Mesenchymal stem cell (in vitro differentiated cells and primary cell): ENCODE measurements around the gene TMEM98.

Experiments used
- DNase-seq: peaks from one replicate; pipeline ENCODE4 v3.0.0-alpha.2; 2013
- H2AFZ ChIP-seq: one replicate; pipeline ENCODE4 v1.6.1; 2013; ENCODE audit warnings: low read depth, mild to moderate bottlenecking, control low read depth, inconsistent platforms, low read length, moderate library complexity
- H2AK5ac ChIP-seq: 2 replicates; pipeline ENCODE4 v1.6.1; 2013; ENCODE audit warnings: low read length, moderate library complexity, mild to moderate bottlenecking, inconsistent platforms; ENCODE audit not compliant: severe bottlenecking
- H2BK120ac ChIP-seq: one replicate; pipeline ENCODE4 v1.6.1; 2013; ENCODE audit warnings: low read depth, mild to moderate bottlenecking, inconsistent platforms, low read length, moderate library complexity
- H2BK12ac ChIP-seq, 2 experiments: one replicate each; pipeline ENCODE4 v1.6.1; 2013; ENCODE audit warnings: inconsistent platforms in 2 of 2, low read length in 2 of 2, mild to moderate bottlenecking in 2 of 2, moderate library complexity in 2 of 2, control low read depth in 1 of 2
- H2BK15ac ChIP-seq: one replicate; pipeline ENCODE4 v1.6.1; 2013; ENCODE audit warnings: mild to moderate bottlenecking, low read depth, inconsistent platforms; ENCODE audit not compliant: poor library complexity, severe bottlenecking
- H2BK5ac ChIP-seq: 2 replicates; pipeline ENCODE4 v1.6.1; 2013; ENCODE audit warnings: low read depth, mild to moderate bottlenecking, low read length, control low read depth, inconsistent platforms; ENCODE audit not compliant: poor library complexity, severe bottlenecking
- H3K14ac ChIP-seq, 2 experiments: one replicate each; pipeline ENCODE4 v1.6.1; 2013; ENCODE audit warnings: inconsistent platforms in 2 of 2, low read length in 2 of 2, control low read depth in 1 of 2, mild to moderate bottlenecking in 1 of 2, moderate library complexity in 1 of 2
- H3K18ac ChIP-seq, 2 experiments: one replicate each; pipeline ENCODE4 v1.6.1; 2013; ENCODE audit warnings: inconsistent platforms in 2 of 2, low read length in 2 of 2, control low read depth in 1 of 2, low read depth in 1 of 2, mild to moderate bottlenecking in 1 of 2
- H3K23ac ChIP-seq, 2 experiments: one replicate each; pipeline ENCODE4 v1.6.1; 2013; ENCODE audit warnings: inconsistent platforms in 2 of 2, low read length in 2 of 2, mild to moderate bottlenecking in 2 of 2, moderate library complexity in 2 of 2, control low read depth in 1 of 2
- H3K27ac ChIP-seq: 2 replicates; pipeline ENCODE4 v1.5.1; 2013; ENCODE audit warnings: mild to moderate bottlenecking, moderate library complexity, low read length, control low read depth, inconsistent platforms; ENCODE audit not compliant: poor library complexity, severe bottlenecking
- H3K27me3 ChIP-seq, 2 experiments: 2 replicates each; pipeline versions ENCODE4 v1.6.1 to v1.7.0; 2013; ENCODE audit warnings: low read length in 2 of 2, mild to moderate bottlenecking in 2 of 2, moderate library complexity in 2 of 2, control low read depth in 1 of 2, inconsistent platforms in 1 of 2; ENCODE audit not compliant: control insufficient read depth in 1 of 2, insufficient read depth in 1 of 2
- H3K36me3 ChIP-seq, 2 experiments: 2 replicates each; pipeline versions ENCODE4 v1.6.1 to v1.7.0; 2013; ENCODE audit warnings: low read length in 2 of 2, control low read depth in 1 of 2, inconsistent platforms in 1 of 2, low read depth in 1 of 2, mild to moderate bottlenecking in 1 of 2; ENCODE audit not compliant: insufficient read depth in 2 of 2, control insufficient read depth in 1 of 2
- H3K4ac ChIP-seq, 2 experiments: one replicate each; pipeline ENCODE4 v1.6.1; 2013; ENCODE audit warnings: inconsistent platforms in 2 of 2, low read length in 2 of 2, mild to moderate bottlenecking in 2 of 2, moderate library complexity in 2 of 2, control low read depth in 1 of 2, low read depth in 1 of 2
- H3K4me1 ChIP-seq: 2 replicates; pipeline ENCODE4 v1.6.1; 2013; ENCODE audit warnings: low read depth, low read length, control low read depth; ENCODE audit not compliant: control insufficient read depth, insufficient read depth
- H3K4me2 ChIP-seq: 2 replicates; pipeline ENCODE4 v1.6.1; 2013; ENCODE audit warnings: low read length, mild to moderate bottlenecking, inconsistent platforms; ENCODE audit not compliant: poor library complexity, severe bottlenecking
- H3K4me3 ChIP-seq, 2 experiments: 2 replicates each; pipeline versions ENCODE4 v1.5.1 to v1.7.0; 2013; ENCODE audit warnings: low read length in 2 of 2, mild to moderate bottlenecking in 2 of 2, control low read depth in 1 of 2, low read depth in 1 of 2; ENCODE audit not compliant: insufficient read depth in 1 of 2
- H3K79me1 ChIP-seq: replicated peaks from 2 replicates; pipeline ENCODE4 v1.6.1; 2013; ENCODE audit warnings: mild to moderate bottlenecking, control low read depth, low read length, inconsistent platforms; ENCODE audit not compliant: poor library complexity, severe bottlenecking
- H3K9ac ChIP-seq: 2 replicates; pipeline ENCODE4 v1.7.0; 2013; ENCODE audit warnings: mild to moderate bottlenecking, low read length, moderate library complexity
- H3K9me3 ChIP-seq: 2 replicates; pipeline ENCODE4 v1.7.0; 2013; ENCODE audit warnings: mild to moderate bottlenecking, low read length; ENCODE audit not compliant: control insufficient read depth
- H4K8ac ChIP-seq: one replicate; pipeline ENCODE4 v1.6.1; 2013; ENCODE audit warnings: inconsistent platforms, mild to moderate bottlenecking, low read length, moderate library complexity
- H4K91ac ChIP-seq: one replicate; pipeline ENCODE4 v1.6.1; 2013; ENCODE audit warnings: mild to moderate bottlenecking, low read length, inconsistent platforms
- WGBS: methylation state at CpG from one replicate; pipeline ENCODE4 v1.1.7; 2013; ENCODE audit warnings: mixed read lengths; 5-methylcytosine and 5-hydroxymethylcytosine counted together

Gene TMEM98

GRCh38 chr17:32910769-32911168 lies 17.2 kb upstream of the TMEM98 start:
- Histone ChIP-seq H3K4me3 (no peak overlapping the region), H3K79me1 (no peaks in the 10 kb centered on the region), H2BK15ac (no peak overlapping the region), H3K27me3 (peaks cover 4 to 7% of the 10 kb centered on the region in 2 experiments), H2BK12ac (no peak overlapping the region), H2AFZ (no peak overlapping the region), H2BK5ac (no peak overlapping the region), H3K27ac (no peak overlapping the region), H3K4me2 (no peak overlapping the region), H3K23ac (no peak overlapping the region), H2BK120ac (no peak overlapping the region), H2AK5ac (no peak overlapping the region), H3K14ac (no peak overlapping the region), H4K8ac (no peak overlapping the region), H4K91ac (no peak overlapping the region), H3K36me3 (no peaks in the 10 kb centered on the region), H3K9me3 (no peaks in the 10 kb centered on the region), H3K4me1 (peaks cover 1% of the 10 kb centered on the region), H3K18ac (no peak overlapping the region), H3K4ac (no peak overlapping the region), H3K9ac (peak overlapping the region; percentile 80)
- WGBS, result 100% methylated on average over 2 of the region's 3 CpGs
- no peak for DNase-seq

- no peak overlapping the region for H3K27ac ChIP-seq
- DNase-seq, result peak; percentile 91
- peak overlapping the region; percentile 9 to 96 for H3K4ac ChIP-seq
- no peaks in the 10 kb centered on the region for H3K9me3 ChIP-seq
- H2BK15ac ChIP-seq, result peak overlapping the region; percentile 60
- no peak overlapping the region for H3K4me2 ChIP-seq
- H4K8ac ChIP-seq, result peak overlapping the region; percentile 92
- H3K79me1 ChIP-seq, result no peaks in the 10 kb centered on the region
- peak overlapping the region; percentile 80 to 93 for H2BK12ac ChIP-seq
- H2BK5ac ChIP-seq, result no peak overlapping the region
- H2AK5ac ChIP-seq, result no peak overlapping the region
- 26% methylated on average over 9 of the region's 10 CpGs for WGBS
- peak overlapping the region in 1 of 2 experiments; percentile 61 for H3K4me3 ChIP-seq
- H3K27me3 ChIP-seq, result peaks cover 7 to 9% of the 10 kb centered on the region in 2 experiments
- H3K4me1 ChIP-seq, result peaks cover 1% of the 10 kb centered on the region
- H3K36me3 ChIP-seq, result no peaks in the 10 kb centered on the region
- peak overlapping the region; percentile 82 for H2AFZ ChIP-seq
- H3K9ac ChIP-seq, result peak overlapping the region; percentile 80
- no peak overlapping the region for H3K14ac ChIP-seq
- no peak overlapping the region for H3K23ac ChIP-seq
- no peak overlapping the region for H2BK120ac ChIP-seq
- H4K91ac ChIP-seq, result peak overlapping the region; percentile 64
- peak overlapping the region; percentile 64 to 82 for H3K18ac ChIP-seq
Measured at GRCh38 chr17:32912218-32912897, 15.6 kb upstream of the TMEM98 start.

DNA sequence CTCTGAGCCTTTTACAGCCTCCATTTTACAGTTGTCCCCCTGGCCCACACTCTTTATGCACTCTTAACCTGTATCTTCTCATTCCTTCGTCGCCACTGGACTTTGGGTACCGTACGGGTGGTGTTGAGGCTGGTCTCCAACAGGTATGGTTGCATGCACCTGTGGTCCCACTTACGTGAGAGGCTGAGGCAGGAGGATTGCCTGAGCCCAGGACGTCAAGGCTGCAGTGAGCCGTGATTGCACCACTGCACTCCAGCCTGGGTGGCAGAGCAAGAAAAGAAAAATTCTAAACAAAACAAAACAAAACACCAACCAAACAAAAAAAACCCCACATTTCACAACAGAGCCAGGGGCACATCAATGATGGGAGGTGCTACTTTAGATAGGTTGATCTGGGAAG lies 14.4 kb upstream of the TMEM98 start:
- no peak overlapping the region for H2BK12ac ChIP-seq

GRCh38 chr17:32914181-32914580 lies 13.8 kb upstream of the TMEM98 start:
- no peak overlapping the region for H2AK5ac ChIP-seq
- WGBS, result 87% methylated on average over 3 of the region's 3 CpGs
- no peaks in the 10 kb centered on the region for H3K36me3 ChIP-seq
- H3K9me3 ChIP-seq, result no peaks in the 10 kb centered on the region
- H3K23ac ChIP-seq, result no peak overlapping the region
- H3K14ac ChIP-seq, result no peak overlapping the region
- no peak overlapping the region for H2BK5ac ChIP-seq
- no peak overlapping the region for H2BK120ac ChIP-seq
- no peak overlapping the region for H3K27ac ChIP-seq
- H2BK12ac ChIP-seq, result no peak overlapping the region
- no peak overlapping the region for H3K4me2 ChIP-seq
- no peak overlapping the region for H3K4me3 ChIP-seq
- peaks cover 7 to 9% of the 10 kb centered on the region in 2 experiments for H3K27me3 ChIP-seq
- no peak overlapping the region for H2AFZ ChIP-seq
- H2BK15ac ChIP-seq, result no peak overlapping the region
- H3K4me1 ChIP-seq, result peaks cover 1% of the 10 kb centered on the region
- H3K18ac ChIP-seq, result no peak overlapping the region
- DNase-seq, result no peak
- H4K91ac ChIP-seq, result no peak overlapping the region
- no peak overlapping the region for H4K8ac ChIP-seq
- no peak overlapping the region for H3K9ac ChIP-seq
- no peaks in the 10 kb centered on the region for H3K79me1 ChIP-seq
- no peak overlapping the region for H3K4ac ChIP-seq

More for the DNA sequence above, 14.4 kb upstream of the TMEM98 start:
- H3K27ac ChIP-seq, result no peak overlapping the region
- no peaks in the 10 kb centered on the region for H3K9me3 ChIP-seq
- peaks cover 1% of the 10 kb centered on the region for H3K4me1 ChIP-seq
- no peak overlapping the region for H3K18ac ChIP-seq
- no peak overlapping the region for H3K9ac ChIP-seq
- no peak overlapping the region for H4K8ac ChIP-seq
- H2BK120ac ChIP-seq, result no peak overlapping the region
- no peak overlapping the region for H2BK5ac ChIP-seq
- no peak overlapping the region for H2AFZ ChIP-seq
- H2AK5ac ChIP-seq, result no peak overlapping the region
- H3K79me1 ChIP-seq, result no peaks in the 10 kb centered on the region
- no peak overlapping the region for H4K91ac ChIP-seq
- H3K4me2 ChIP-seq, result no peak overlapping the region
- no peak overlapping the region for H3K4me3 ChIP-seq
- 98% methylated on average over 5 of the region's 7 CpGs for WGBS
- H3K14ac ChIP-seq, result no peak overlapping the region
- H2BK15ac ChIP-seq, result no peak overlapping the region
- no peaks in the 10 kb centered on the region for H3K36me3 ChIP-seq
- H3K4ac ChIP-seq, result no peak overlapping the region
- H3K23ac ChIP-seq, result no peak overlapping the region
- no peak for DNase-seq
- H3K27me3 ChIP-seq, result peaks cover 7 to 9% of the 10 kb centered on the region in 2 experiments
